Measurements from ENCODE around the gene SPATA21.

Gene SPATA21

DNA sequence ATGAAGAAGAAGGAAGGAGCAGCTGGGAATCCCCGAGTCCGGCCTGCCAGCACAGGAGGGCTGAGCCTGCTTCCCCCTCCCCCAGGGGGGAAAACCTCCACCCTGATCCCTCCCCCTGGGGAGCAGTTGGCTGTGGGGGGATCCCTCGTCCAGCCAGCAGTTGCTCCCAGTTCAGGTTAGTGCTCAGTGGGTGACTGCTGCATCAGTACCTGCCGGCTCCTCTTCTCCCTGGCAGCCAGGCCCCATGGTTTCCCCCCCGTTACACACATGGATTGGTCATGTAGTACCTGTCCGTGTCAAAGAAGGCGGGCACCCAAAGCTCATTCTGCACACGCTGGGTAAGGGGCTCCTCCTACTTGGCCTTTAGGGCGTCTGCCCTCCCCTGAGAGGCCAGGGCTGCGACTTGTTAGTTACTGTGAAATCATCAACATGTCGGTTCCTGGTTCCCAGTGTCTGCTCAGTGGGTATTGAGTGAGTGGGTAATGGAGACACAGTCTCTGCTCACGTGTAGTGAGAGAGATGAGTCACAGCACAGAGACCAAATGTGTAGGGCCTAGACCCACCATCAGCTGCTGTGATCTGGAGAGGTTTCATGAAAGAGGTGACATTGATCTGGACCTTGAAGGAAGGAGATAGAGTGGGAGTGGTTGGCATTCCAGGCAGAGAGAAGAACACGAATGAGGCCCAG is 14.8 kb upstream of the SPATA21 start:
- DNase-seq (ENCODE audit: low read depth in 2 of 2) = no peak

- DNase-seq (ENCODE audit: low read depth in 2 of 2) = no peak
These were observed 13.7 kb upstream of the SPATA21 start for GRCh38 chr1:16450863-16451481.

DNA sequence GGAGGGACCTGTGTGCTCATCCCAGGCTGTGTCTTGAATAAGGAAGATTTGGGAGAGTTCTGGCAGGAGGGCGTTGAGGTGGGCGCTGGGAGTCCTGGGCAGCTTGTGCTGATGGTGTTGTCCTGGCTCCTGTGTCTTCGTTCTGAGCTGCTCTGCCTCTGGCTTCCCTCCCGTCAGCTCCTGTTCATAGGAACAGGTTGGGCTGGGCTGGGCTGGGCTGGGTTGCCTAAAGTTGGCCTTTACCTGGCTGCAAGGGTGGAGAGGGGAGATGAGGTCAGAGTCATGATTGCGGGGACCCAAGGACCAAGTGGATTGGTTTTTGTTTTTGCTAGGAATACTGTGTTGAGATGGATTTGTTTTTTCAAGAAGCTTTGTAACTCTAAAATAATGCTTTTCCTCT is 12.4 kb upstream of the SPATA21 start:
- DNase-seq (ENCODE audit: low read depth in 2 of 2) = no peak

- DNase-seq (ENCODE audit: low read depth in 2 of 2) = no peak
These were observed 11.8 kb upstream of the SPATA21 start for GRCh38 chr1:16449065-16449464.

DNA sequence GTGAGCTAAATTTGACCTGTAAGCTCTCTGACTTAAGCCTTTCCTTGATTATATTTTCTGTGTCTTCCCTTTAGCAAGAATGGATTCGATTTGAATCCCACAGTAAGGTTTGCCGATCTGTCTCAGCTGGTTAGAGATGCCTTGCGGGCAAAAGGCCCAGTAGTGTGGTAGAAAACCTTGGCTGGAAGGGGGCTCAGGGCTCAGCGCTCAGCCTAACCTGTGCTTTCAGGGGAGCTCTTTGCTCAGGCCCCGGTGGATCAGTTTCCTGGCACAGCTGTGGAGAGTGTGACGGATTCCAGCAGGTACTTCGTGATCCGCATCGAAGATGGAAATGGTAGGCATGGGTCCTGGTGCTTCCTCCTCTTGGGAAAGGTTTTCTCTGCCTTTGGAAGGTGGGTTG is 10.4 kb upstream of the SPATA21 start:
- DNase-seq (ENCODE audit: low read depth in 2 of 2) = no peak

DNA sequence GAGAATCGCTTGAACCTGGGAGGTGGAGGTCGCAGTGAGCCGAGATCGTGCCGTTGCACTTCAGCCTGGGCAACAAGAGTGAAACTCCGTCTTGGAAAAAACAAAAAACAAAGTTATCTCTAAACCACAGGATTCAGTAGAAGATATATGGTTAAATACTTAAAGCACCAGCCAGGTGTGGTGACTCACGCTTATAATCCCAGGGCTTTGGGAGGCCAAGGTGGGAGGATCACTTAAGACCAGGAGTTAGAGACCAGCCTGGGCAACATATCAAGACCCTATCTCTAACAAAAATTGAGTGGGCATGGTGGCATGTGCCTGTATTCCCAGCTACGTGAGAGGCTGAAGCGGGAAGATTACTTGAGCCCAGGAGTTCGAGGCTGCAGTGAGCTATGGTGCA is 8.9 kb upstream of the SPATA21 start:
- DNase-seq (ENCODE audit: low read depth in 2 of 2) = no peak

DNA sequence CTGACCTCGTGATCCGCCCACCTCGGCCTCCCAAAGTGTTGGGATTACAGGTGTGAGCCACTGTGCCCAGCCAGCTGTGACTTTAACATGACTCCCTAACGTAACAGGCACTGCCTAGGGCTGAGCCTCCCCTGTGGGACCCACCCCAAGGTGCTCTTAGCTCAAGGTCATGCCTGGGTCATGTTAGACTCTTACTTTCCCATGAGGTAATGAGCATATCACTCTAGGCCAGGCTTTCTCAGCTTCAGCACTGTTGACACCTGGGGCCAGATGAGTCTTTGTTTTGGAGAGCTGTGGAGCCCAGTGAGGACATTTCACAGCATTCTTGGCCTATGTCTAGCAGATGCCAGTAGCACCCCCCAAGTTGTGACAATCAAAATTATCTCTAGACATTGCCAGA is 7.8 kb upstream of the SPATA21 start:
- no peak for DNase-seq (ENCODE audit: low read depth in 2 of 2)

DNA sequence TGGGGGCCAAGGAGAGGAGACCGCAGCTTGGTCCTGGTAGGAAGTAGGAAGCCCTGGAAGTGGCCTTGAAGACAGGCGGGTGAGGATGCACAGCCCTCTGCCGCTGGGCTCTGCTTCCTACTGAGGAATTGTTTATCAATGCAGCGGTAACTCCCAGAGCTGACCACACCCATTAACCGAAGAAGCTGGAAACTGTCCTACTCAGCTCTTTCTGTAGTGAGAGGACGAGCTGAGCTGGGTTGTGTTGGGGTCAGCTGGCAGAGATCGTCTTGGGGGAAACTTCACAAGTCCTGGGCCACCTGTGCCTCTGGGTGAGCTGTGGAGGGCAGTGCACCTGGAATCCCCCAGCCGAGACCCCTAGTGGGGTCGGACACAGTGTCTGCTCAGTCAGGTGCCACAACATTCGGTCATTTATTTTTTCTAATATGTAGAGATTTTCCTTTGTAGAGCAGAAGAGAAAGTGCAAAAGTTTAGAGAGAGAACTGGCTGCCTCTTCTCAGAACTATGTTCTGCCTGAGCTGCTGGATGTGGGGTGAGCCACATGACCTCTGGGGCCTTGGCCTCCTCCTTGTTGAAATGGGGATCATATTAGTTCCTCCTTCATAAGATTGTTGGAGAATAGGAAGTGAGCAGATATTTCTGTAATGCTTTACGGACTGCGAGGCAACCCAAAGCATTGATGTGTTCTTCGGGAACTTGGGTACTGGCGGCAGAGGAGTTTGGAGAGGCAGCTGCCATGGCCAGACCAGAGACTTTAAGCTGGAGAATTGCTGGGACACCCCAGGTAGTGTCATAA is 6.9 kb upstream of the SPATA21 start:
- no peak for DNase-seq (ENCODE audit: low read depth in 2 of 2)

DNA sequence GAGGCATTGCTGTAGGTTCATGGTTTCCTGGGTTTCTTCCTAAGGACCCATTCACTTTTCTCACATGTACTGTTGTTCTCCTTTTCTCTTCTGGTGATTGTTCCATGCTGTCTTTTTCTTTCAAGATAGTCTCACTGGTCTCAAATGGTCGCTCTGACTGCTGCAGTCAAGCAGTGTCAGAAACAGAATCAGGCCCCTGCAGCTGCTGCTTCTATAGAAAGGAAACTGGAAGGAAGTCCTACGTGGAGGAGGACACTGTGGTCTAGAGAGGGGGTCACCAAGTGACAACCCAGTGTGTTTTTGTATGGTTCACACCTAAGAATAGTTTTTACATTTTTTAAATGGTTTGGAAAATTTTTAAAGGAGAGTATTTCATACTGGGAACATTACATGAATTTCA is 5.7 kb upstream of the SPATA21 start:
- no peak for DNase-seq (ENCODE audit: low read depth in 2 of 2)

- no peak for DNase-seq (ENCODE audit: low read depth in 2 of 2)
These were observed 5.0 kb upstream of the SPATA21 start for GRCh38 chr1:16442265-16442664.

DNA sequence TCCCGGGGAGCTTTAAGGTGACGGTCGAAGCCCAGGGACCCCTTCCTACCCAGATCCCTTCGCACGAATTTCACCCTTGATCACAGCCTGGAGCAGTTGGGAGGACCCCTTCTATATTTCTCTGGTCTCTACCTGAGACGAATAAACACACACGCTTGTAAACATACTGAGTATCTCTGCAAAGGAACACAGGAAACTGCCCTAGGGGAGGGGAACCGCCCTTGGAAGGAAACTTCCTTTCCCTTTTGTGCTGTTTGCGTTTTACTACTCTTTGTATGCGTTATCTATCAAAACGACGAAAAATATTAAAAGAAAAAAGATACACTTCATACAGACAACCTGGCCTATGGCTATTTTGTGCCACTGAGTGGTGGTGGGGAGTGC is 4.0 kb upstream of the SPATA21 start:
- DNase-seq (ENCODE audit: low read depth in 2 of 2) = no peak

- peak; percentile 91 to 95 for DNase-seq (ENCODE audit: low read depth in 2 of 2)
These were observed 3.5 kb upstream of the SPATA21 start, which contains the start of gene NECAP2 for GRCh38 chr1:16440470-16441281. TSS of gene NECAP2 (plus strand) at chr1:16440724. CDS start at chr1:16440762, 38 bp downstream.

DNA sequence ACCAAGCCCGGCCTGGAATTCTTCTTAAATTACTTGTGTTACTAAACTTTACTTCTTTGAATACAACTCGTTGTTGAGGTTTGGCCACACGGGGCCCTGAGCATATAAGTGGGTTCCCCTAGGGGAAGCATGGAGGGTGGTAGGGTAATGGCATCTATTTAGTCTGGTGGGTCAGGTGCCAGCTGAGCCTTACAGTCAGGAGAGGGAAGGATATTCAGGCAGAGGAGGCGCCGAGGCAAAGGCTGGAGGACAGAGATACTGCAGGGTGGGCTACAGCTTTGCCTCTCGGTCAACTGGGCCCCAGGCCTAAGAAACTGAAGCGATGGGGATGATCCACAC is 2.9 kb upstream of the SPATA21 start:
- DNase-seq (ENCODE audit: low read depth in 2 of 2) = no peak

DNA sequence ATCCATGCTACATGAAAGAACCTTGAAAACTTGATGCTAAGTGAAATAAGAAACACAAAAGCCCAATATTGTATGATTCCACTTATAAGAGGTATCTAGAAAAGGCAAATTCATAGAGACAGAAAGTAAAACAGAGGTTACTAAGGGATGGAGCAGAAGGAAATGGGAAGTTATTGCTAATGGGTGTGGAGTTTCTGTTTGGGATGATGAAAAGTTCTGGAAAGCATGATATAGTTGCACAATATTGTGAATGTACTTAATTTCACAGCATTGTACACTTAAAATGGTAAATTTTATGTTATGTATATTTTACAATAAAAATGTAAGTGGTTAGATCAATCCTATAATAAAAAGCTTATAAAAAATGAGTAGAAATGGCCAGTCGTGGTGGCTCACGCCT is 1.7 kb upstream of the SPATA21 start:
- no peak for DNase-seq (ENCODE audit: low read depth in 2 of 2)

DNA sequence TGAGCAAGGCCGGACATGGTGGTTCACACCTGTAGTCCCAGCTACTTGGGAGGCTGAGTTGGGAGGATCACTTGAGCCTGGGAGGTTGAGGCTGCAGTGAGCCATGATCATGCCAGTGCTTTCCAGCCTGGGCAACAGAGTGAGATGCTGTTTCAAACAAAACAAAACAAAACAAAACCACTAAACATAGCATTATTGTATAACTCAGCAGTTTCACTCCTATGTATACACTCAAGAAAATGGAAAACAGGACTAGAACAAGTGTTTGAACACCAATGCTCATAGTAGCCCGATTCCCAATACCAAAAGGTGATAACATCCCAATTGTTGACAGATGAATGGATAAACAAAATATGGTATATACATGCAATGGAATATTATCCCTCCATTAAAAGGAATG is 1.3 kb upstream of the SPATA21 start:
- DNase-seq (ENCODE audit: low read depth in 2 of 2) = no peak

- no peak for DNase-seq (ENCODE audit: low read depth in 2 of 2)
These were observed 2.7 kb downstream of the SPATA21 start for GRCh38 chr1:16434501-16434900.

- no peak for DNase-seq (ENCODE audit: low read depth in 2 of 2)
These were observed 3.2 kb downstream of the SPATA21 start for GRCh38 chr1:16434007-16434406.

DNA sequence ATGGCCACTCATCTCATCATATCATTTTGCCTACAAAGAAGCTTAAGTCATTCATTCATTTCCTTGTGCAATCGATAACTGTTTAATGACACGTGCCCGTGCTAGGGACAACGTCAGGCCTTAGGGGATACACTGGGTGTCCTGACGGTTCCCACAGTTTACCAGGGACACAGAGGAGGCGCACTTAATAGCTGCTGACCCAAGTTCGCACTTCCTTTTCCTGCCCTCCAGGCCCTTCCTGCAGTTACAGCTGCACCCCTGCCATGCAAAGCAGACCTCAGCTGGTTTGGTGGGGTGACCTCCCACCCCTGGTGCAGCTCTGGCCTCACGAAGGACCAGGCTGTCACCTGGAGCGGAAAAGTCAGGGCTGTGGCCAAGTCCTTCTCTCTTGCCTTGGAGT is 4.2 kb downstream of the SPATA21 start:
- DNase-seq (ENCODE audit: low read depth in 2 of 2) = no peak

DNA sequence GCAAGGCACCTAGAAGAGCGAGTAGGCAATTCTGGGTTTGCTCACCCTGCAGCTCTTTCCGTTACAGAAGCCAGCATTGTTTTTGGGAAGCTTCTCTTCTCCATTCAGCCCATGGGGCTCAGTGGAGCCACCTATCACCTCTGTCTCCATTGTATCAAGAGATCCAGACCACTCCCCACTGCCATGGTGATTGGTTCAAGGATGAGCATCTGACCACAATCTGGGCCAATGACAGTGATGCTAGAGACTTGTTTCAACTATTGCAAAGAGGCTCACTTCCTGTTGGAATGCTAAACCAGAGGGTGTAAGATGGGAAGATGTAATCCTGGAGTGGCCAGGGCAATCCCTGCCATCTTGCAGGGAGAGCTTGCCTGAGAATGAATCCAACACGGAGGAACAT is 6.6 kb downstream of the SPATA21 start:
- no peak for DNase-seq (ENCODE audit: low read depth in 2 of 2)

DNA sequence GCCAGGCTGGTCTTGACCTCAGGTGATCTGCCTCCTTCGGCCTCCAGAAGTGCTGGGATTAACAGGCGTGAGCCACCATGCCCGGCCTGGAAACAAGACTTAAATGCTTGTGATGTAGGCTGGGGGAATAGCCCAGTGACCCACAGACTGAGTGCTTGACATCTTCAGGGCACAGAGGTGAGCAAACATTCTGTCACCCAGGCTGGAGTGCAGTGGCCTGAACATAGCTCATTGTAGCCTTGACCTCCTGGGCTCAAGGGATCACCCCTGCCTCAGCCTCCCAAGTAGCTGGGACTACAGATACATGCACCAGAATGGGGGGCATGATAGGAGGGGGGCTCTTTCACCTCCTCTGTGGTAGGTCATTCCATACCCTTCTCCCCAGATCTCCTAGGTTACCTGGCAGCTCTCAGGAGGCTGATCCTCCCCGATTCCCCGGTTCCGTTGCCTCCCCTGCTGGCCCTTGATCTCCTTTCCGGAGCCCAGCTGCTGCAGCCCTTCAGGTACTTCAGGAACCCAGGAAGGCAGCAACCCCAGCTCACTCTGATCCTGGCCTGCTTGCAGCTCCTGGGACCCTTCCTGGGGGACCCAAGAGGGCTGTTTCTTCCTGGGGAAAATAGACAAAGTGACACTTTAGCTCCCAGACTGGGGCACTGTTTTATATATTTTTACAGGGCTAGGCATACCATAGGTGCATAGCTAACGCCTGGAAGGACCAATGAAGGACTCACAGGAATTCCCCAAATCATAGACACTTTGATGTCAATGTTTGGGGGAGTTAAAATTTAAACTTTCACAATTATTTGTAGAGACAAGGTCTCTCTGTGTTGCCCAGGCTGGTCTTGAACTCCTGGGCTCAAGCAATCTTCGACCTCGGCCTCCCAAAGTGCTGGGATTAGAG is 11.8 kb downstream of the SPATA21 start:
- no peak for DNase-seq (ENCODE audit: low read depth in 2 of 2)

DNA sequence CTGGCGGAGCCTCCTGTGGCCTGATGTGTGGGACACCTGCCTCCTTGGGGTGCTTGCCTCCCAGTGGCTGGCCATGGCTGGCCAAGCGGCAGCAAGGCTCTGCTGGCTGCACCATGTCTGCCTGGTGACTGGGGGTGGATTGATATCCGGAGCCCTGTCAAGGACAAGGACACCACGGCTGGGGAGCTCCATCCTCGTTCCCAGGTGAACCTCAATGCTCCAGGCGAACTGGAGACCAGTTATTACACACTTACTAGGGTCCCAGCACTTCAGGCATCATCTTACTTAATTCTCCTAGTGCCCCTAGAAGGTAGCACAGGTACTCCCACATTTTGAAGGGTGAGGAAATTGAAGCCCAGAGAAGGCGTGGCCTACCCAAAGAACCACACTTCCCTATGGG is 15.2 kb downstream of the SPATA21 start:
- no peak for DNase-seq (ENCODE audit: low read depth in 2 of 2)
